ENCODE results near the gene SYCP3. TPM values are rescaled to one million over a fixed set of nuclear protein-coding genes. Genes with fewer than 3 reads are reported as not detected.
A peak's percentile ranks its signal among the peaks of the same experiment; 100 is the strongest.

Gene SYCP3
- total and polyA plus RNA-seq, 8 donors: 0.06 to 0.31 (median 0.25) TPM; not detected in 3

- Histone ChIP-seq H3K9me3 (no peaks in the 10 kb centered on the region), H3K4me1 (peaks cover 0 to 5% (median 0%) of the 10 kb centered on the region in 3 donors), H3K36me3 (no peaks in the 10 kb centered on the region), H3K27me3 (no peaks in the 10 kb centered on the region), H3K27ac (no peak overlapping the region), H3K4me3 (no peak overlapping the region)
- WGBS, 2 donors: 92 to 94% methylated on average over 1 of the region's 1 CpG
- intact Hi-C loops (cut with DNase I): no loop called here
- no peak for ATAC-seq
- DNase-seq: no peak
- TF ChIP-seq CTCF (IDR thresholded peaks at IDR 0.05): no peak
- FAIRE-seq: no peak
Measured at GRCh38 chr12:101732318-101732717, 6.9 kb downstream of the SYCP3 start.

- intact Hi-C loops (cut with DNase I): no loop called here
- DNase-seq (no peak), ATAC-seq (no peak), FAIRE-seq (no peak)
- no peaks in the 10 kb centered on the region for H3K27me3 ChIP-seq
- H3K36me3 ChIP-seq: no peaks in the 10 kb centered on the region
- H3K4me1 ChIP-seq: peaks cover 5 to 12% (median 9%) of the 10 kb centered on the region in 3 donors
- H3K4me3 ChIP-seq: no peak overlapping the region
- no peak for TF ChIP-seq CTCF (IDR thresholded peaks at IDR 0.05)
- no peak overlapping the region for H3K27ac ChIP-seq
- H3K9me3 ChIP-seq: no peaks in the 10 kb centered on the region
Measured at GRCh38 chr12:101729842-101730241, 9.4 kb downstream of the SYCP3 start.

- no peak for FAIRE-seq
Measured at GRCh38 chr12:101727098-101727497, 12.2 kb downstream of the SYCP3 start.

GRCh38 chr12:101722392-101722791 lies 16.9 kb downstream of the SYCP3 start:
- H3K27ac ChIP-seq: no peak overlapping the region
- TF ChIP-seq CTCF (IDR thresholded peaks at IDR 0.05): no peak
- no peak overlapping the region for H3K4me3 ChIP-seq
- FAIRE-seq (no peak), ATAC-seq (no peak), DNase-seq (no peak)
- H3K27me3 ChIP-seq: no peaks in the 10 kb centered on the region
- no peaks in the 10 kb centered on the region for H3K9me3 ChIP-seq
- intact Hi-C loops (cut with DNase I): no loop called here
- H3K4me1 ChIP-seq: peaks cover 5 to 17% (median 9%) of the 10 kb centered on the region in 3 donors
- 96 to 99% methylated on average over 4 of the region's 4 CpGs for WGBS, 2 donors
- peaks cover 0 to 21% (median 0%) of the 10 kb centered on the region in 3 donors for H3K36me3 ChIP-seq

More at GRCh38 chr12:101727098-101727497, 12.2 kb downstream of the SYCP3 start:
- Histone ChIP-seq H3K4me1 (peaks cover 5 to 9% (median 7%) of the 10 kb centered on the region in 3 donors), H3K4me3 (no peak overlapping the region), H3K36me3 (peaks cover 0 to 21% (median 0%) of the 10 kb centered on the region in 3 donors), H3K9me3 (no peaks in the 10 kb centered on the region), H3K27me3 (no peaks in the 10 kb centered on the region), H3K27ac (no peak overlapping the region)
- intact Hi-C loops (cut with DNase I): no loop called here
- TF ChIP-seq CTCF (IDR thresholded peaks at IDR 0.05): no peak
- DNase-seq (no peak), ATAC-seq (peak in 3 of 4 donors; percentile 15 to 59 (median 43))

- intact Hi-C loops (cut with DNase I): no loop called here
- no peak for TF ChIP-seq CTCF (IDR thresholded peaks at IDR 0.05)
- Histone ChIP-seq H3K36me3 (peaks cover 0 to 21% (median 0%) of the 10 kb centered on the region in 3 donors), H3K9me3 (no peaks in the 10 kb centered on the region), H3K27ac (no peak overlapping the region), H3K4me1 (peaks cover 0 to 10% (median 0%) of the 10 kb centered on the region in 3 donors), H3K4me3 (no peak overlapping the region), H3K27me3 (peaks cover 0 to 3% (median 0%) of the 10 kb centered on the region in 4 donors)
- FAIRE-seq (no peak), DNase-seq (no peak), ATAC-seq (no peak)
Measured at GRCh38 chr12:101720118-101720517, 19.1 kb downstream of the SYCP3 start.

Measured in pancreas (tissue), 10 donors.